HG03060 (cell line): ENCODE results near the gene KCNMA1.

Source experiments
- ATAC-seq: cut with Tn5 transposase; IDR thresholded peaks from one replicate; pipeline ENCODE4 v1.9.1; 2021; ENCODE audit warnings: low read depth, moderate number of reproducible peaks; ENCODE audit not compliant: unreplicated experiment

The KCNMA1 gene

DNA sequence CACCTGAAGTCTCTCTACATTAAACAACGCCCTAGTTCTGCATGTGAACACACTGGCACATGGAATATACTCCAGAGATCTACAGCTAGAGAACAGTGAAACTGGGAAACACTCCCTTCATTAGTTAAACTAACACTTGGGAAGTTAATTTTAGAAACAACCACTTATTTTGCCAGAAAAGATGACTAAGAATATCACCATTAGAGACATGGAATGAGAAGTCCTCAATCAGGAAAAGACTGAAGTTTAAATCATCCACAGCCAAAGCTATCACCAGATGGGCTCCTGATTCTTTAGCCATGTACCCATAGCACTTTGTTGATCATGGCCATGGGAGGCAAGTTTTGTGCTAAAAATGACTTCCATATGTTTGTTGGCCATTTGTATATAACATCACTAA lies 719.5 kb downstream of the KCNMA1 start:
- ATAC-seq = no peak

GRCh38 chr10:76917071-76917470 lies 720.5 kb downstream of the KCNMA1 start:
- no peak for ATAC-seq

GRCh38 chr10:76916536-76916935 lies 721.1 kb downstream of the KCNMA1 start:
- ATAC-seq = no peak

DNA sequence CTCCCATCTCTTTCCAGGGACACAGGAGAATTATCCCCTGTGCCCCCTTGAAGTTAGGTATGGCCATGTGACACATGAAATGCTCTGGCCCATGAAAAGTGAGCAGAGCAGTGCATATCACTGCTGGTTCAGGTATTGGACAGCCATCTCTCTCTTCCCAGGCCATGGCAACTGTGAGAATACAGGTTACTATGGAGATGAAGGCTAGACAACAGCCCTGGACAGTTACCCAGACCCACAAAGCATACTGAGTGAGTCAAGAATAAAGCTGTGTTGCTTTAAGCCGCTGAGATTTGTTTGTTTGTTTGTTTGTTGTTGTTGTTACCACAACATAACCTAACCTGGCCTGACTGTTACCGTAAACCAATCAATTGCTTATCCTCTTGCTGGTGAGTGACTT lies 722.3 kb downstream of the KCNMA1 start:
- ATAC-seq = no peak

DNA sequence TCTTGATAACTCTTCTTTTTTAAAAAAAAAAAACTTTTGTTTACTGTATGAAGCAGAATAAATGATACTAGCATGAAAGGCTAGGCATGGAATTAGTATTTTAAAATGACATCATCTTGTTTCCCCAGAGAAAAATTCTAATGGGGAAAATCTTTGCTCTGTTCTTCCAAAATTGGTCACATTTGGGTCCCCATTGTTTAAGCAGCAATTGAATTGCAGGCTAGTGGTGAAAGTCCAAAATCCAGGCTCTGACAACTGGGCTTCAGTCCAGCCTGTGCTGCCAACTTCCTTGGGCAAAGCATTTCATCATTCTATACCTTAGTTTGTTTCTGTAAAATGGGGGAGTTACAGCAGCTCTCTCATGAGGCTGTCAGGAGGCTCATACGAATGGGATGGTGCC lies 726.4 kb downstream of the KCNMA1 start:
- no peak for ATAC-seq

DNA sequence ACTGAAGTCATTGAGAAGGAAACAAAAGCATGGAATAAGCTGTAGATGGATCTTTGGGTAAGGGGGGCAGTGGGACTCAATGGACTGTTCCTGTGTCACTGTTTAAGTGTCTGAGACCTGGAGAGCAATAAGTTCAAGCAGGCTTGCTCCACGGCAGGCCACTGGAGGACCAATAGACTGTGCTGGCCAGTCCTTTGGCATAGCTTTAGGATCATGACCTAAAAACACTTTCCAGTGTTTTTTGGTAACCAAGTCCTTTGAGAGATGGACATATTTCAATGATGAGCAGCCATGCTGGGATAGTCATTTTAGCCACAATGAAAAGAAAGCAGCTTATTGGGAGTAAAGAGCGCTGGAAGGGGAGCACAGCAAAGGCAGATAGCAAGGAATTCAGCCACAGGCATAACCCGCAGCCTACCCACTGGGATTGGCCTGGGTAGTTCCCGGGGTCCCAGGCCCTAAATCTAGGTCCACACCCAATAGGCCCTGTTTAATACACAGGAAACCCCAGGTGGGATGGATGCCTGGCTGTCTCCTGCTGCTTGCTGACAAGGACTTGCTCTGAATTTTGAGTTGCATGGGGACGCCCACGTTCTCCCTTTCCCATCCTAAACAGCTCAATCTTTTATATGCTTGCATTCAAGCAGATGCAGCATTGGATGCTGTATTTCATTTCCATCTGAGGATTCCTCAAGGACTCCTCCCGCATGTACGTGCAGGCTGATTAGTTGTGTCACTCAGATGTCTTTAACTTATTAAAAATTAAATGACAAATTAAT lies 727.2 kb downstream of the KCNMA1 start:
- ATAC-seq = no peak

DNA sequence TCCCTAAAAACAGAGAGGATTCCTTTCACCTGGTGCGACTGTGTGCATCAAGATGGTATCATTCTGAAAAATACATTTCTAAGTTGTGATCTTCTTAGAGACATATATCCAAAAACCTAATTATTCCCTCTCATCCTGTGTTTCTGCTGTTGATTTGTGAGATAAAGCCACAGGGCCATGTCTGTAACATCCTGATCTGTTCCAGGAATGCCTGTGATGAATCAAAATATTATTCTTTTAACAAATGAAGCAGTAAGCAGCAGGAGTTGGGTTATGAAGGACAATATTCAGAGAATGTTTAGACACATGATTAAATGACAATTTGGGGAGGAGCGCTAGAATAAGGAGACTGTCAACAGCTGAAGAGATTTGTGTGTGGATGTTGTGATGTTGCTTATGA lies 731.4 kb downstream of the KCNMA1 start:
- no peak for ATAC-seq

DNA sequence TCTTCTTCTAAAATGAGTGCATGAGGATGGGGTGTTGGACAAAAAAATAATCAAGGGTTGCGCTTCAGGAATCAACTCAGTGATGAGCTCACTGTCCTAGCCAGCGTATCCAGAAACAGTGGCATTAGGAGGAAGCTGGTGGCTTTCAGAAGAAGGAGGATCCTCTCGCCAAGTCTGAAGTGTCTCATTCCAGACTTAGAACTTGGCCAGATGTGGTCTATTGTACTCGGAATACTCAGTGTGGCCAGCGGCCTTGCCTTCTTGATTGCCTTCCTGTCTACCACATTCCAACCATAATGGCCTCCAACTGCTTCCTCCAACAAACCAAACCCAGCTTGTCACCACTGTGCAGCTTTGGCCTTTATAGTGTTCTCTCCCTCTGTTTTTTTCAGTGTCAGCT lies 732.4 kb downstream of the KCNMA1 start:
- no peak for ATAC-seq

- ATAC-seq = no peak
Observed at GRCh38 chr10:76903387-76903945, 734.1 kb downstream of the KCNMA1 start.

- no peak for ATAC-seq
Observed at GRCh38 chr10:76902949-76903348, 734.7 kb downstream of the KCNMA1 start.

- no peak for ATAC-seq
Observed at GRCh38 chr10:76901701-76902100, 735.9 kb downstream of the KCNMA1 start.

- ATAC-seq = no peak
Observed at GRCh38 chr10:76899490-76899889, 738.1 kb downstream of the KCNMA1 start.

DNA sequence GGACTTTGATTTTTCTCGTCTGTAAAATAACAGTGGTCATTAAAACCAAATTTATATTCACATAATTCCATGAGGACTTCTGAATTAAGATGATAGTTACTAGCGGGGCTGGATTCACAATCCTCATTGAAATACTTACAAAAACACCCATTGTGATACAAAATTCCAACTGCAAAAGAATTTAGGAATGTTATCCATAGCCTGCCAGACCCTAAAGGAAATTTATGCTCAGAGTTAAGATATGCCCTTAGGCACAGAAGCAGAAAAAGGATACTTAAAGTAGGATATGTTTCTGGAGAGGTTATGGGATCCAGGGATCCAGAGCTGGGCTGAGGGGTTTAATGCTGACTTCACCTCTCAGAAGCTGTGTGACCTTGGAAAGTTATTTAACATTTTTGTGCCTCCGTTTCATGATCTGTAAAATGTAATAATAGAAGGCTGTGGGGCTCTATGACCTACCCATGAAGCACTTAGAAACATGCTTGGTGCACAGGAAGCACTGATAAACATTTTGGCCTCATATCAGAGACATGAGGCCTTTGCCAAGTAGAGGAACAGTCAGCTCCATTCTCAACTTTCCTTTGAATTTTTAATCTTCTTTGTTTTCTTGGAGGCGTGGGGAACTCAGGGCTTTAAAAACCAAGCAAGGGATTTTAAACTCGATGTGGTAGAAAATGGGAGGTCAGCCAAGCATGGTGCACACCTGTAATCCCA lies 744.7 kb downstream of the KCNMA1 start:
- no peak for ATAC-seq

- no peak for ATAC-seq
Observed at GRCh38 chr10:76887223-76888010, 750.2 kb downstream of the KCNMA1 start.

DNA sequence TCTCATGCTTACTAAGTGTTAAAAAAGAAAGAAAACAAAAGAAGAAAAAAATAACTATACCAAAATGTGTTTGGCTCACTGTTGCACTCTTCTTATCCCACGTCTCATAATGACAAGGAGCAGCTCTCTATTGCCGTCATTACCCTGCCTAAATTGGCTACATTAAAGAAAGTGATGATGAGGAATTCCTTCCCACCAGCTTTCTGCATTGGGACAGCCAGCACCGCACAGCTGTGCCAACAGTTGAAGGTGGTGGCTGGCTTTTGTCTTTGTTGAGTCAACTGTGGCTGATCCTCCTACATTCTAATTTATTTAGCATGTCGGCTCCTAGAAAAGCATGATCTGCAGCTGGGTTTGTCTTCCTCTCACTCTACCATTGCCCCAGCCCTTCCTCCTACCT lies 751.8 kb downstream of the KCNMA1 start:
- no peak for ATAC-seq

GRCh38 chr10:76884673-76885275 lies 752.8 kb downstream of the KCNMA1 start:
- no peak for ATAC-seq

- ATAC-seq = no peak
Observed at GRCh38 chr10:76883596-76883995, 754.0 kb downstream of the KCNMA1 start.

- no peak for ATAC-seq
Observed at GRCh38 chr10:76882796-76883195, 754.8 kb downstream of the KCNMA1 start.

- ATAC-seq = no peak
Observed at GRCh38 chr10:76882245-76882644, 755.4 kb downstream of the KCNMA1 start.

GRCh38 chr10:76881477-76882220 lies 756.0 kb downstream of the KCNMA1 start:
- ATAC-seq = peak; percentile 73
